ENCODE measurements around the gene ANKS3.

Gene ANKS3

GRCh38 chr16:4663465-4663776 lies 70.7 kb downstream of the ANKS3 start:
- TF ChIP-seq BHLHE40 (IDR thresholded peaks at IDR 0.05; ENCODE audit: borderline replicate concordance): no peak
- TF ChIP-seq TARDBP (IDR thresholded peaks at IDR 0.05): no peak
- TF ChIP-seq FOXA1 (IDR thresholded peaks at IDR 0.05): no peak
- no peak for TF ChIP-seq NFRKB (IDR thresholded peaks at IDR 0.05)
- TF ChIP-seq ZNF384 (IDR thresholded peaks at IDR 0.05): no peak
- no peak for TF ChIP-seq HDGF (IDR thresholded peaks at IDR 0.05; ENCODE audit: borderline replicate concordance)
- no peak for TF ChIP-seq PKNOX1 (IDR thresholded peaks at IDR 0.05)
- no peak for TF ChIP-seq FOXK2 (IDR thresholded peaks at IDR 0.05)
- TF ChIP-seq L3MBTL2 (conservative IDR thresholded peaks at IDR 0.05): no peak
- no peak for TF ChIP-seq CTBP1 (IDR thresholded peaks at IDR 0.05; ENCODE audit: borderline replicate concordance)
- TF ChIP-seq LEF1 (IDR thresholded peaks at IDR 0.05; ENCODE audit: borderline replicate concordance): no peak
- no peak for TF ChIP-seq ARNT (IDR thresholded peaks at IDR 0.05)
- no peak for TF ChIP-seq FOXM1 (IDR thresholded peaks at IDR 0.05; ENCODE audit: borderline replicate concordance)
- TF ChIP-seq ELF4 (IDR thresholded peaks at IDR 0.05): no peak
- no peak for TF ChIP-seq SUZ12 (IDR thresholded peaks at IDR 0.05)
- TF ChIP-seq SP1 (IDR thresholded peaks at IDR 0.05): no peak
- ChIA-PET POLR2A (no interaction called here), CTCF (no interaction called here)
- DNase-seq (ENCODE audit: extremely low spot score): no peak

- ChIA-PET CTCF (no interaction called here), POLR2A (interaction anchor here (0.5 kb wide), 1 partner anchor 294 kb away, joined by 3 read pairs; no protein-coding TSS in a partner anchor)
- TF ChIP-seq LEF1 (IDR thresholded peaks at IDR 0.05; ENCODE audit: borderline replicate concordance) (no peak), FOXK2 (IDR thresholded peaks at IDR 0.05) (no peak), HDGF (IDR thresholded peaks at IDR 0.05; ENCODE audit: borderline replicate concordance) (no peak), SUZ12 (IDR thresholded peaks at IDR 0.05) (no peak), ELF4 (IDR thresholded peaks at IDR 0.05) (no peak), TARDBP (IDR thresholded peaks at IDR 0.05) (no peak), ARNT (IDR thresholded peaks at IDR 0.05) (no peak), SP1 (IDR thresholded peaks at IDR 0.05) (no peak)
- DNase-seq (ENCODE audit: extremely low spot score): no peak
Measured at GRCh38 chr16:4661661-4662060, 72.4 kb downstream of the ANKS3 start.

- POLR2A ChIA-PET: no interaction called here
- no peak for DNase-seq (ENCODE audit: extremely low spot score)
Measured at GRCh38 chr16:4660454-4661007, 73.5 kb downstream of the ANKS3 start.

GRCh38 chr16:4659363-4660353 lies 74.4 kb downstream of the ANKS3 start:
- DNase-seq (ENCODE audit: extremely low spot score): no peak
- CTCF ChIA-PET: no interaction called here
- TF ChIP-seq ELF4 (IDR thresholded peaks at IDR 0.05): no peak
- no peak for TF ChIP-seq TARDBP (IDR thresholded peaks at IDR 0.05)
- no peak for TF ChIP-seq BHLHE40 (IDR thresholded peaks at IDR 0.05; ENCODE audit: borderline replicate concordance)
- no peak for TF ChIP-seq ARNT (IDR thresholded peaks at IDR 0.05)
- TF ChIP-seq LEF1 (IDR thresholded peaks at IDR 0.05; ENCODE audit: borderline replicate concordance): no peak
- TF ChIP-seq PKNOX1 (IDR thresholded peaks at IDR 0.05): no peak
- no peak for TF ChIP-seq CTBP1 (IDR thresholded peaks at IDR 0.05; ENCODE audit: borderline replicate concordance)
- TF ChIP-seq FOXM1 (IDR thresholded peaks at IDR 0.05; ENCODE audit: borderline replicate concordance): no peak
- TF ChIP-seq FOXK2 (IDR thresholded peaks at IDR 0.05): no peak
- no peak for TF ChIP-seq SP1 (IDR thresholded peaks at IDR 0.05)
- TF ChIP-seq FOXA1 (IDR thresholded peaks at IDR 0.05): no peak
- no peak for TF ChIP-seq L3MBTL2 (conservative IDR thresholded peaks at IDR 0.05)
- no peak for TF ChIP-seq HDGF (IDR thresholded peaks at IDR 0.05; ENCODE audit: borderline replicate concordance)
- TF ChIP-seq NFRKB (IDR thresholded peaks at IDR 0.05): no peak
- TF ChIP-seq ZNF384 (IDR thresholded peaks at IDR 0.05): no peak
- TF ChIP-seq SUZ12 (IDR thresholded peaks at IDR 0.05): no peak
- POLR2A ChIA-PET: no interaction called here

More at GRCh38 chr16:4660454-4661007, 73.5 kb downstream of the ANKS3 start:
- CTCF ChIA-PET: interaction anchor here (0.6 kb wide), 1 partner anchor 191 kb away, joined by 4 read pairs; no protein-coding TSS in a partner anchor
- no peak for TF ChIP-seq SUZ12 (IDR thresholded peaks at IDR 0.05)
- no peak for TF ChIP-seq ZNF384 (IDR thresholded peaks at IDR 0.05)
- no peak for TF ChIP-seq LEF1 (IDR thresholded peaks at IDR 0.05; ENCODE audit: borderline replicate concordance)
- TF ChIP-seq ELF4 (IDR thresholded peaks at IDR 0.05): no peak
- no peak for TF ChIP-seq HDGF (IDR thresholded peaks at IDR 0.05; ENCODE audit: borderline replicate concordance)
- no peak for TF ChIP-seq FOXK2 (IDR thresholded peaks at IDR 0.05)
- TF ChIP-seq BHLHE40 (IDR thresholded peaks at IDR 0.05; ENCODE audit: borderline replicate concordance): no peak
- TF ChIP-seq ARNT (IDR thresholded peaks at IDR 0.05): no peak
- TF ChIP-seq NFRKB (IDR thresholded peaks at IDR 0.05): no peak
- TF ChIP-seq SP1 (IDR thresholded peaks at IDR 0.05): no peak
- TF ChIP-seq FOXM1 (IDR thresholded peaks at IDR 0.05; ENCODE audit: borderline replicate concordance): no peak
- no peak for TF ChIP-seq L3MBTL2 (conservative IDR thresholded peaks at IDR 0.05)
- TF ChIP-seq PKNOX1 (IDR thresholded peaks at IDR 0.05): no peak
- no peak for TF ChIP-seq CTBP1 (IDR thresholded peaks at IDR 0.05; ENCODE audit: borderline replicate concordance)
- no peak for TF ChIP-seq TARDBP (IDR thresholded peaks at IDR 0.05)
- TF ChIP-seq FOXA1 (IDR thresholded peaks at IDR 0.05): no peak

Data from HEK293T (cell line).